Measurements from ENCODE around the gene RPTOR.
"Not testable (repeated sequence)": the region's sequence is repeated elsewhere in the genome, so short reads cannot be mapped to it uniquely, and the experiment has no call there.

RPTOR gene

DNA sequence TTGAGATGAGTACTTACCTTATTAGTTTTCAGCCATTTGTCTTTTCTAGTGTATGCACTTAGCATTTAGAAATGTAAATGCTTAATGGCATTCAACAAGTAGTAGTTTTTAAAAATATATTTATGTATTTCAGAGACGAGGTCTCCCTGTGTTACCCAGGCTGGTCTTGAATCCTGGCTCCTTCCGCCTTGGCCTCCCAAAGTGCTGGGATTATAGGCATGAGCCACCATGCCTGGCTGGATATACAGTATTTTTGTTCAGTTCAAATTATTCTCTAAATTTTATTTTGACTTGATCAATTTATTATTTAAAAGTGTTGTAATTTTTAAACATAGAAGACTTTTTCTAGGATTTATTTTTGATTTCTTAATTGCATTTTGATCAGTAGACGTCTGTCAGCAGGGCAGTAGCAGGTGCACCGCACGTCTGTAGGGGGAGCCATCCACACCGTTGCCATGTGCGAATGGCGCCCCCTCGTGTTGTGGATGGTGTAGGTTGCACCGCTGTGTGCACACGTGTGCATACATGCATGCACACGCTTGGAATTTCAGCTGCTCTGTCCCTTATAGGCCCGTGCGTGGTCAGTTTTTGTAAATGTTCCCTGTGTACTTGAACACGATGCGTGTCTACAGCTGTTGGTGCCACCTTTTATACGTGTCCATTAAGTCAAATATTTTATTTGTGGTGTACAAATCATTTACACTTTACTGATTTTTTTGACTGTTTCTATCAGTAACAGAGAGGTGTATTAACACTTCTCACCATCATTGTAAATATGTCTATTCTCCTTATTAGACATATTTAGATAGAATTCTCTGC is 30.6 kb downstream of the RPTOR start:
- peak; percentile 94 for DNase-seq (ENCODE audit: low read depth)

DNA sequence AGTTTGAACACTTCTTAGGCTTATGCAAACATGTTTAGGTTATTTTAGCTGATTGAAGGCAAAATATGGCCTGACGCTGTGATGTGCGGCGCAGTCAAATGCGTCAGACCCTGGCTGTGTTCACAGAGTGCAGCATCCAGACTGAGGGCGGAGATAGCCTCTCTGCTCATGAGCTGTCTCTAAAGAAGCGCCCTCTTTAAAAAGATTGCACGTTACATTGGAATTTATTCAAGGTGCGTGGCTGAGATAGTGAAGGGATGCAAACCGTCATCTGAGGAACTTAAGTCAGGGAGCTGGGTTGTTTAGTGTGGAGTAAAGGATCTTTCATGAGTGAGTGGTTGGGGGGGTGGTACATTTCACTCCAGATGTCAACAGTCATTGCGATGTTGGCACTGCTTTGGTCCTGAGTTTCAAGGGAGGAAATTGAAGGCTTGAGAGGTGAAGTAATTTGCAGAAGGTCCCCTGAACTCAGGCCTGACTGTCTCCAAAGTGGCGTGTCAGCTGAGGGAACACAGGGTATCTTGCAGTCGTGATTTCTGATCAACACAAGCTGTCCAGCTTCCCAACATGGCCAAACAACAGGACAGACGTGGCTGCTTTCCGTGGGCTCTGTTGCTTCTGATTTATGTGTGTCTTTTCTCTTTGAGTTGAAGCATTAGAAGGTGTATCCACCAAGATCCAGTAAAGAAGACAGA is 33.4 kb downstream of the RPTOR start:
- H3K4me3 ChIP-seq (ENCODE audit: low read depth, low read length) = no peak overlapping the region
- DNase-seq (ENCODE audit: low read depth) = no peak

More for the DNA sequence above, 30.6 kb downstream of the RPTOR start:
- TF ChIP-seq, protein P1, sequence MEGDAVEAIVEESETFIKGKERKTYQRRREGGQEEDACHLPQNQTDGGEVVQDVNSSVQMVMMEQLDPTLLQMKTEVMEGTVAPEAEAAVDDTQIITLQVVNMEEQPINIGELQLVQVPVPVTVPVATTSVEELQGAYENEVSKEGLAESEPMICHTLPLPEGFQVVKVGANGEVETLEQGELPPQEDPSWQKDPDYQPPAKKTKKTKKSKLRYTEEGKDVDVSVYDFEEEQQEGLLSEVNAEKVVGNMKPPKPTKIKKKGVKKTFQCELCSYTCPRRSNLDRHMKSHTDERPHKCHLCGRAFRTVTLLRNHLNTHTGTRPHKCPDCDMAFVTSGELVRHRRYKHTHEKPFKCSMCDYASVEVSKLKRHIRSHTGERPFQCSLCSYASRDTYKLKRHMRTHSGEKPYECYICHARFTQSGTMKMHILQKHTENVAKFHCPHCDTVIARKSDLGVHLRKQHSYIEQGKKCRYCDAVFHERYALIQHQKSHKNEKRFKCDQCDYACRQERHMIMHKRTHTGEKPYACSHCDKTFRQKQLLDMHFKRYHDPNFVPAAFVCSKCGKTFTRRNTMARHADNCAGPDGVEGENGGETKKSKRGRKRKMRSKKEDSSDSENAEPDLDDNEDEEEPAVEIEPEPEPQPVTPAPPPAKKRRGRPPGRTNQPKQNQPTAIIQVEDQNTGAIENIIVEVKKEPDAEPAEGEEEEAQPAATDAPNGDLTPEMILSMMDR (IDR thresholded peaks at IDR 0.05; ENCODE audit: insufficient read depth, low read depth, low read length, missing control alignments) = peak; percentile 100
- no peak overlapping the region for H3K4me3 ChIP-seq (ENCODE audit: low read depth, low read length)

DNA sequence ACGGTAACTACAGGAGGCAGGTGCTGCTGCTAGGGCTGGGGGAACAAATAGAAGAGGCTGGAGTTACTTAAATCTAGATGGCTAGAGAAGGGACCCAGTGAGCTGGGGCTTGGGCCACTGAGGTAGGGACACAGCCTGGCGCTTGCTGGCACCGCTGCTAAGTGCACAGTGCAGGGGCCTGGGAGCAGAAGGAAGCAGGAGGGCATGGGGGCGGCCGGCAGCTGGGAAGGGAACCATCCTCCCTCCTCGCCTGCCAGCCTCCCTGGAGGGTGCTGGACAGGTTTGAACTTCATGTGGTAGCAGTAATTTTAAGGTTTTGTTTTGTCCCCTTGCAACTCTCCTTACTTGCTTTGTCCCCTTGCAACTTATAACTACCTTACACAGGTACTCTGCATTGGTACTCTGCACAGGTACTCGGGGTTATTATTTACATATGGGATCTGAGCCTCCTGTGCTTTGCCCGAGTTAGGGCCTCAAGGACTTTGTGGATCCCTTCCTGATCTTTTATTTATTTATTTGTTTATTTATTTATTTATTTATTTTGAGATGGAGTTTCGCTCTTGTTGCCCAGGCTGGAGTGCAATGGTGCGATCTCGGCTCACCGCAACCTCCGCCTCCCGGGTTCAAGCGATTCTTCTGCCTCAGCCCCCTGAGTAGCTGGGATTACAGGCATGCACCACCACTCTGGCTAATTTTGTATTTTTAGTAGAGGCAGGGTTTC is 34.2 kb downstream of the RPTOR start:
- not testable (repeated sequence) for DNase-seq (ENCODE audit: low read depth); H3K4me3 ChIP-seq (ENCODE audit: low read depth, low read length)

More for the DNA sequence above, 33.4 kb downstream of the RPTOR start:
- TF ChIP-seq, protein P1 (IDR thresholded peaks at IDR 0.05; ENCODE audit: insufficient read depth, low read depth, low read length, missing control alignments) = no peak

DNA sequence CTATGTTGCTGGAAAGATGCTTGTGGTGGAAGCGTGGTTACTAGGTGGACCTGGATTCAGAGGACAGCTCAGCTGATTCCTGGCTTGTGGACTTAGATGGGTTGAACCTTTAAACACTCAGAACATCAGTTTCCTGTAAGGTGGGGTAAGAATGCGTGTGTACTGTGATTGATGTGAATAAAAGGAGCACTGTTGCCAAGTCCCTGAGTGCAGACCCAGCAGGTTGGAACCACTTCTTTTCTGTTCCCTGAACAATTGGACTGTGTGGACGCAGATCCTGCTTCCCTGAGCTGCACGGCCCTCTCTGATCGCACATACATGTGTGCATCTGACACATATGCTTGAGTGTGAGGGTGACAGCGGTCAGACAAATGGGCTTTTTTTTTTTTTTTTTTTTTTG is 37.5 kb downstream of the RPTOR start:
- H3K4me3 ChIP-seq (ENCODE audit: low read depth, low read length) = no peak overlapping the region
- TF ChIP-seq, protein P1 (IDR thresholded peaks at IDR 0.05; ENCODE audit: insufficient read depth, low read depth, low read length, missing control alignments) = no peak
- no peak for DNase-seq (ENCODE audit: low read depth)

DNA sequence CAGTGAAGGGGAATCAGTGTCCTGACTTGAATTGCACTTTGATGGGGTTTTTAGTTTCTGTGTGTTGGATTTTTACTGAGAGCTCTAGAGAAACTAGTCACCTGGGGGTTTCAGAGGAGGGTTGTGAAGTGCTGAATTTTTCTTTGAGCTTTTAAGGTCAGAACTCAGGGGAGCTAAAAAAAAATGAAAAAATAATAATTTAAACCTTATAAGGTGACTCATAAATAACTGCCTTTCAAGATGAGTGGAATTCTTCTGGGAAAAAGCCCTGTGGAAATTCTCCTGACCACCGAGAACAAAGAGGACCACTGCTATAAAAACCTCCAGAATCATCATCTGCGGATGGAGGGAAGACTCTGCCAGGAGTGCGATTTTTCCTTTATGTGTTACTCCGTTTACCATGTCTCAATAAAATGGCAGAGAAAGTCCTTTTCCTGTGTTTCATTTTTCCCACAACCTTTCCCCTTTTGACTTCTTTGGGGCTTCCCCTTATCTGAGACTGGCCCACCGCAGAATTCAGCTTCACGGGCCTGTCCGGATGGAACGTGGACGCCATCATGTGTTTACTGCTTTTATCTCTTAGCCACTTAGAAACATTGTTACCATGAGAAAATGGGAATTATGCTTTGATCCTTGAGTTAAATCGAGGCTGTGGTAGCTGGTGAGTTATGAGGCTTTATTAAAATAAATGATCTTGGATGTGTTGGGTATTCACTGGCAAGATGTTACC is 39.7 kb downstream of the RPTOR start:
- TF ChIP-seq, protein P1 (IDR thresholded peaks at IDR 0.05; ENCODE audit: insufficient read depth, low read depth, low read length, missing control alignments) = no peak
- DNase-seq (ENCODE audit: low read depth) = peak; percentile 27
- H3K4me3 ChIP-seq (ENCODE audit: low read depth, low read length) = no peak overlapping the region

DNA sequence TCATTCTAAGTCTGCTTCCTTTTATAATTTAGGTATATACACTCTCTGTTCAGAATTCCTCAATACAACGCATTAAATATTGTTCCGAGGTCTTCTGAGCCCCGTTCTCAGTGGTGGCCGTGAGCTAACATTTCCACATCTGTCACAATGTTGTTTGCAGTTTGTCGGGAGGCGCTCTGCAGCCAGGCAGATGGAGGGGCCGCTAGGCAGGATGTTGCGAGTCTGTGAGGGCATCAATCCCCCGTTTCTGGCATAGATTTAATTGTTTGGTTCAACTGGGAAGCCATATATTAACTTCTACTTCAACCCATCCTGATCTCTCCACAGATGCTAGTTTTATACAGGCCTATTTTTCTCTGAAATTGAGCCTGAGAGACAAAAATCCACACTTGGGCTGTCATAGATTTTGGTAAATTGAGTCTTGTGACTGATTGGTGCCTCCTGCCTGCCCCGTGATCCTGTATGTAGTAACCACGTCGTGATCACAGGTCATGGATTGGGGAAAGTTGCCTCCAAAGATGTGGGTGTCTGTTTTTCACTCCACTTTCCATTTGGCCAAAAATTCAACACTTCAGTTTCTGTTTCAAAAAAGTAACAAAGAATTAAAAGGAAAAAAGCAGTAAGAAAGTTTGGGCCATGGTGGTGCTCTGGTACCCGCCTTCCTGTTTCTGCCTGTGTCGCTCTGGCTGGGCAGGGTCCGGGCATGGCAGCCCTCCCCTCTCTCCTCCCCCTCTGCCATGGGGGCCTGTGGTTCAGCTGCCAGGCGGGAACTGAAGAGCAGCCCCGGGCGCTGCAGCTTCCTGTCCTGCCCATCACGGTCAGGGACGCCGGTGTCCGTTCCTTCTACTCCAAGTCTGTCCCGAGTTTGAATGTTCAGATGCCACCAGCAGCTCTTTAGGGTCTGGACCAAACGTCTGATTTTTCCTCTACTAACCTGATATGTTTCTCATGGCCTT is 41.5 kb downstream of the RPTOR start:
- DNase-seq (ENCODE audit: low read depth) = no peak

More for the DNA sequence above, 41.5 kb downstream of the RPTOR start:
- no peak overlapping the region for H3K4me3 ChIP-seq (ENCODE audit: low read depth, low read length)
- TF ChIP-seq, protein P1 (IDR thresholded peaks at IDR 0.05; ENCODE audit: insufficient read depth, low read depth, low read length, missing control alignments) = no peak
